Activated gamma-delta T cell treated with anti-CD3 and anti-CD28 coated beads, Interleukin-2, amount 50 U/mL, for 16 hours (primary cell): ENCODE results near the gene GPR132.
"Not testable (repeated sequence)": the region's sequence is repeated elsewhere in the genome, so short reads cannot be mapped to it uniquely, and the experiment has no call there.

Source experiments
- DNase-seq: peaks from one replicate; pipeline ENCODE4 v3.0.0-alpha.2; 2020; ENCODE audit warnings: low read depth

GPR132 gene

DNA sequence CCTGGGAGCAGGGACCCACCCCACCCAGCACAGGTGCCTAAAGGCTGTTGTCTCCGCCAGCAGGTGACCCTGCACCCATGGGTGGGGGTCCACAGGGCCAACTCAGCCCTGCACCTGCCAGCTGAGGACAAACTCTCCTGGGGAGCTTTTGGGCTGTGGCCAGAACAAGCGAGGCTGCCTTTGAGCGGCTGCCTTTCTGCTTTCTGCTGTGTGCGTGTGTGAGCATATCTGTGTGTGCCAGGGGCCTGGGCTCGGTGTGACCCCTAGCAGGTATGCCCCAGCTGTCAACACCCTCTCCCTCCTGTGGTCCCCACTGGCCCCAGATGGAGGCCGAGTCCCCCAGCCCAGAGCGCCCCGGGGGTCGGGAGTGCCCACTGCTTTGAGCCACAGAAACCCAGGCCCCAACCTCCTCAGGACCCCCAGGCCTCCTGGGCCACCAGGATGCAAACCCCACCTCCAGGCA lies 25.9 kb upstream of the GPR132 start:
- DNase-seq, result no peak

DNA sequence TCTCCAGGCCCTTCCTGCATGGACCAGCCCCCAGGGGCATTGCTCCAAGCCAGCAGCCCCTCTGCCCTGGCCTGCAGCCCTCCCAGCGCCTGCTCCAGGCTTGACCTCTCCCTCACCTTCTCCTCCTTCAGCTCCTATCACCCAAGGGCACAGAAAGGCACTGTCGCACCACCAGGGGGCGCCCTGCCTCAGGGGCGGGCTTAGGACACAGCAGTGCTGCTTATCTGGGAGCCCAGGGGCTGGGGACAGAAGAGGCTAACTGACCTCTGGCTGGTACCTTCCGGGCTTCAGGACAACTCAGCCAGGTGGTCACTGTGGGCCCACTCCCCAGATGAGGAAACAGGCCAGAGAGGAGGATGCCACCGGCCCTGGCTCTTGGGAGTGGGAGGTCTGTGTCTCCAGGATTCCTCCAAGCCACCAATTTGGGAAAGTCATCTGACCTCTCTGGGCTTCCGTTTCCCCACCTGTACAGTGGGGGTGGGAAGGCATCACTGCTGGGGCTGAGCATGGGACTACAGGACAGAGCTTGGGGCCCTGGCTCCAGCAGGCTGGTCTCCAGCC lies 25.3 kb upstream of the GPR132 start:
- DNase-seq, result peak; percentile 87

DNA sequence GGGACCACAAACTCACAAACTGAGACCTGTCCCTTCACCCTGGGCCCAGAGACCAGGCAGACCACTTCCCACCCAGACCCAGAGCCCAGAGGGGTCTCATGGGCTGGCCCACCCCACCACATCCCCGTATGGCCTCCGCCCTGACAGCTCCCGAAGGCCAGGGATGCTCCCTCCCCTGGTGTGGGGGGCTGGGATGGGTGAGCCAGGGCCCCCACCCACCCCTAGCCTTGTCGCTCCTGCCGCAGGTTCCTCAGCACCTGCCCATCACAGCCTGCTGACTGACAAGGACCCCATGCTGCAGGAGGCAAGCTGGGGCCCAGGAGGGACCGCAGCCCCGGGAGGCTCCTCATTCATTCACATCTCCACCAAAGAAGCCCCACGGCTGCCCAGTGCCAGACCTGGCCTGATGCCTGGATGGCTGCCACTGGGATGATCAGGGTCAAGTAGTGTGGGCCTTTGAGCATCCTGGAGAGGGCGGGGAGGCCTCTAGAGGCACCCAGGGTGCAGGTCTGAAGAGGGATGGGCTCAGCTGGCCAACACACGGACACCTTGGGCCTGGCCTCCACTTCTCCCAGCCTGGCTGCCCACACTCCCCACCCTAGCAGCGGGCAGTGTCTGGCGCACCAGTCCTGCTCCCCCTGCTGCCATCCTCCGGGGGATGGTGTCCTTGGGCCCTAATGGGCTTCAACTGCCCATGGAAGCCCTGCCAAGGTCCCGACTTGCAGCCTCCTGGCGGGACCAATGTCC lies 24.7 kb upstream of the GPR132 start:
- DNase-seq, result no peak

DNA sequence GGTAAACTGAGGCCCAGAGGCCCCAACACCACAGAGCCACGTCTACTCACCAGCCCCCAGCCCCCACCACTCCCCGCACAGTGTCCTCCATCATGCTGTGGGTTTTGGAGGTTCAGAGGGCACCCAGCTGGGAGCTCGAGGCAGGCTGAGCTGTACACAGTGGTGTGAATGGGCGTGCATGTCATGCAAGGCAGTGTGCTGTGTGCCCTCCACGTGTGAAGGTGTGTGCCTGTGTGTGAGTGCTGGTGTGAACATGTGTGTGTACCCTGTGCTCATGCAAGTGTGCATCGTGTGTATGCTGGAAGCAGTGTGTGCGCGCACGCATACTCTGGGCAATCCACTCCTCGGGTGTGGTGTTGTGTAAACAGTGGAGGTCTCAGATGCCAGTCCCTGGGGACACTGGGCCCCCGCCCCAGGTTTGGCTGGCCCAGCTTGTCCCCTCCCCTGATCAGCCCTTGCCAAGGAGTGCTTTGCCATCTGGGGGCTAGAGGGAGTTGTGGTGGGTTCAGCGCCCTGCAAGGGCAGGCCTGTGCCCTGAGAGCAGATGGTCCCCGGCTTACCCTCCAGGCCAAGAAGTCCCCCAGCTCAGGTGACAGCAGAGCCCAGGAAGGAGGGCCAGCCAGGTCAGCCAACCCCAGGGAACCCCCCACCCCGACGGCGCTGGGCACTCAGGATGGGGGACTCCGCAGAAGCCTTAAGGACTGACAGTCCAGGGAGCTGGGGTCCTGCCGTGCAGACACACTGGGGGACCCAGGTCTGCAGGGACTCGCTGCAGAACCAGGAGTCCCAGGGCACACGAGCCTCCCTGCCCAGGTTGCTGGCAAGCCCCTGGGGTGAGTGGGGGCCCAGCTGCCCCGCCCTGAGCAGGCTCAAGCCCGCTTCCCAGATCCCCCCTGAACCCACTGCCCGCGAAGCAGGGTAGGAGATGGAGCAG lies 23.8 kb upstream of the GPR132 start:
- DNase-seq, result no peak

DNA sequence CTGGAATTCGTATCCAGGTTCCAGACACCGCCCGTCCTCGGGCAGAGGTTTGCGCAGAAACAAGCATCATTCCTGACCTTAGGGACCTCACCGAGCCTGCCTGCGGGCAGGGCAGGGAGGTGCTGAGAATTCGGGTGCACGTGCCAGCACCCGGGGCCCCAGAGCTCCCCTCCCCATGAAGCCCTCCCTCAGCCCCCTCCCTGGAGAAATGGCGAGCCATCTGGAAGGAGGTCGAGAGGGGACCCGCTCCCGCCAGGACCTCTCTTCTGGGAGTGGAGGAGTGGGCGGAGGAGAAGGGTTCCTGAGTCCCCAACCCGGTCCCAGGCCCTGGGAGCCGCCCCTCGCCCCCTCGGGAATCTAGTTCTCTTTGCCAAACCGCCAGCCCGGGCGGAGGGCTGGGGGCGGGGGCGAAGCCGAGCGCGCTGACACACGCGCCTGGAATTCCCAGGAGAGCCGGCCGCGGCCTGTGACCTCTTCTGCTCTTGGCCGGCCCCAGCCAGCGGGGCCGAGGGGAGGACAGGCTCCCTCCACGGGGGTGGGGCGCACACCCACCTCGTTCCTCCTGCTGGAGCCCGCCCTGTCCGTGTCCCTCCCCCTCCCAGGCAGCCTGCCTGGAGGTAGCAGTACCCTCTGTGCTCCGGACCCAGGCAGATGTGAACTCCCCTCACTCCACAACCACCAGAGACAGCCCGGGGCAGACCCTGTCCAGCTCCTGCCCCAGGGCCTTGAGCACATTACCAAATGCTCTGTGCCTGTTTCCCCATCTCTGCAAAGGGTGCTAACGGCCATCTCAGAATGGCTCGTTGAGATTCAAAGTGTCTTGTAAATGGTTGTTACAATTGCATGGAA lies 23.0 kb upstream of the GPR132 start:
- DNase-seq, result no peak

DNA sequence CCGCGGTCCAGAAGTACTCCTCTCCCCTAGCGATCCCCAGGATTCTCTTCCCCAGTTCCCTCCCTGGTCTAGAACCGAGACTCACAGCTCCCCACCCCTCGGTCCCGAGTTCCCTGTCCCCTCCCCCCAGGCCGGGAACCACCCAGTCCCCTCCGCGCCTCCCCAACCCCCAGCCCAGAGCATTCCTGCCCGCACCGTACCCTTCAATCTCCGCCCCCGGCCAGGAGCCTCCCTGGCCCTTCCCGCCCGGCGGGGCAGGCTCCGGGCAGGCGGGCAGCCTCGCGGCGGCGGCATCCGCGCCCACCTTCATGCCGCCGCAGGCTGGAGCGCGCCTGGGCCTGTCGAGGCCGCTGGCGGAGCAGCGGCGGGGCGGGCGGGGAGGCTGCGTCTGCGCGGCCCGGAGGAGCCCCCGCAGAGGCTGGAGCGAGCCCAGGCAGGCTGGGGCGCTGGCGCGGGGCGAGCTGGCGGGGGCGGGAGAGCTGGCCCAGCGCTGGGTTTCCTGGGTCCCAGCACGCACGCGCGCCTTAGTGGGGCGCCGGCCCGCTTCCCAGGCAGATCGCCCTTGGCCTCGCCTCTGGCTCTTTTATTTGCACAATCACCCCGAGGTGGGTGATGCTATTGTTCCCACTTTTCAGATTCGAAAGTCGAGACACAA lies 22.2 kb upstream of the GPR132 start:
- no peak for DNase-seq

DNA sequence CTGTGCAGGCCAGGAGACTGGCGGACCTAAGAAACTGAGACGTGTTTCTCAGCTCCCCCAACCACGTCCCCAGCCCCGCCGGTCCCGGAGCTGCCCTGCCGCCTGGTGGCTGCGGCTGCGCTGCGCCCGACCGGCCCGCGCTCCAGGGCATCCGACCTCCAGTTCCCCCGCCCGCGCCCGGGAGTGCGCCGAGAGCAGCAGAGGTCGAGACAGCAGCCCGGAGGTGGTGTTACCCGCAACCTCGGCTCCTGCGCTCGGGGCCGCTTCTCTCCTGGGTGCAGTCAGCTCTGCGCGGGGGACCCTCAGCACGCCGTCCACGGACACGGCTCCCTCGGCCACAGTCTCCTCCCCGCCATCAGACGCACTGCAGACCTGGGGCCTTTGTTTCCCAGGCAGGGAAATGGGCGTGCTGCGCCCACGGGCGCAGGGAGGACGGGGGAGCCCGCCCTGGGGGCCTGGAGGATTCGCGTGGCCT lies 21.6 kb upstream of the GPR132 start:
- peak; percentile 77 for DNase-seq

DNA sequence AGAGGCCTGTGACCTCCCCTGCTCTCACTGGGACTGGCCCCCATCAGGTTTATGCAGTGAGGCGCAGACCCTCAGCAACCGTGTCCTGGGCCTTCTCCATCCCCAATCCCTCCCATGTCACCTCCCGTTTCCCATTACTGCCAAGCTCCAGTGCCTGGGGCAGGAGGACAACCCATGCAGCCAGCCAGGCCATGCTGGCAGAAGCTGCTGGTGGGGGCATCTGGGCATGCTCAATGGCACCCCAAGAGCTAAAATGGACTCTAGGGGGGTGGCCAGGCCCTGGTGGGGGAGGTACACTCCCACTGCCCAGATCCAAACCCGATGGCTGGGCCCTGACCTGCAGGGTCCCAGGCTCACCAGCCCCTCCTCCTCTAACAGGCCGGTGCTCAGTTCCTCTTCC lies 20.5 kb upstream of the GPR132 start:
- no peak for DNase-seq

DNA sequence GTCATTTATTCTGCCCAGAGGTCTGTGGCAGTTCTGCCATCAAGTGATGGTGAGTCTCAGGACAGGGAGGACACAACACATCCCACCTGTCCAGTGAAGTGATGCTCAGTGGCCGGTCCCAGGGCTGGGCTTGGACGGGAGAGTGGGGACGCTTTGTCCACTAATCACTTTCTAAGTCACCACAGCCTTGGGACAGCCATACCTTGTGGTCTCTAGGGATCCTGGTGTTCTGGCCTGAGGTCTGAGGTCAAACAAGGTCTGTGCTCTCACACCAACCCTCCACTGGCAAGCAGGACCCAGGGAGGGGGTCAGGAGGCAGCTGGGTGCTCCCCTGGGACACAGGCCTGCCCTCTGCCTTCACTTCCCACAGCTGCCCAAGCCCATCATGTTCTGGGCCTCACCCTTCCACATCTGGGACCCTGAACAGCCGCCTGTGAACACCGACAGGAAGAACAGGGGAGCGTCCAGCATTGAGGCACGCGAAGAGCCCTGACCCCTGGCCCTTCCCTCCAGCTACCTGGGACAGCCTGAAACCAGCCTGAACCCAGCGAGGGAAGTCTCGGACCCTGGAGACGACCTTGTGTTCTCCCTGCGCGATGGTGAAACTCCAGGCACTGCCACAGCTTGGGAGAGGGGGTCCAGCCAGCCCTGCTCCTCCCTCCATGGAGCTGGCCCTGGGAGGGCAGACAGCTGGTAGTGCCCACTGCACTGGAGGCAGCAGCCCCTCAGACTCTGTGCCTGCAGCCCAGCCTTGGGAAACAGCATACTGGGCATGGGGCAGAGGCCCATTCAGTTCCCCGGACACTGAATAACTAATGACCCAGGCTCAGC lies 19.7 kb upstream of the GPR132 start:
- DNase-seq, result no peak

DNA sequence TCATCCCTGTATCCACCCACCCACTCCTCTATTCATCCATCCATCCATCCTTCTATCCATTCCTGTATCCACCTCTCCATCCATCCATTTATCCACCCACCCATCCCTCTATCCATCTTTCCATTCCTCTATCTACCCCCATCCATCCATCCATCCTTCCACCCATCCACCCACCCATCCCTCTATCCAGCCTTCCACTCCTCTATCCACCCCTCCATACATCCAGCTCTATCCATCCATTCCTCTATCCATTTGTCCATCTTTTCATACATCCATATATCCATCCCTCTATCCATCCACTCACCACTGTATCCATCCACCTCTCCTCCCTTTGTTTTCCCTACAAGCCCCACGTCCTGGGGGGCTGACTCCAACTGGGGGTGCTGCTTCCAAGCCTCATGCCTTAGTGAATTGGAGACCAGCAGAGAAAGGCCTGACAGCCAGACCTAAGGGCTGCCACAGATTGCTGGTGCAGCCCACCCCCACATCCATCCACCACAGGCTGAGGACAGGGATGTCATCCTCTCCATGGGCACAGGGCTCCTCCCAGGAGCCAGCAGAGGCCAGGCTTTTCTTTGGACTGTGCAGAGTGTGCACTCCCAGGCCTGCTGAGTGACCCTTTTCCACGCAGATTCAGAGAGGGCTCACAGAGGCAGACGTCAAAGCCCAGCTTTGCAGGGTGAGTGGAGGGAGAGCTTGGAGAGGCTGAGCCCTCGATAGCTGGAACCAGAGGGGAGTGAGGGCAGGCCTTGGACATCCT lies 18.9 kb upstream of the GPR132 start:
- no peak for DNase-seq

DNA sequence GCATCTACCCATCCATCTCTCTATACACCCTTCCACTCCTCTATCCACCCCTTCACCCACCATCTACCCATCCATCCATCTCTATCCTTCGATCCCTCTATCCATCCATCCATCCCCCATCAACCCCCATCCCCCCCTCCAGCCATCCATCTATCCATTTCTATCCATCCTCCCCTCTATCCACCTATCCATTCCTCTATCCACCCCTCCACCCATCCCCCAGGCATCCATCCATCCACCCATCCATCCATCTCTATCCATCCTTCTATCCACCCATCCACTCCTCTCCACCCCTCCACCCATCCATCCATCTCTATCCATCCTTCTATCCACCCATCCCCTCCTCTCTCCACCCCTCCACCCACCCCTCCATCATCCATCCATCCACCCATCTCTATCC lies 17.5 kb upstream of the GPR132 start:
- DNase-seq, result no peak

DNA sequence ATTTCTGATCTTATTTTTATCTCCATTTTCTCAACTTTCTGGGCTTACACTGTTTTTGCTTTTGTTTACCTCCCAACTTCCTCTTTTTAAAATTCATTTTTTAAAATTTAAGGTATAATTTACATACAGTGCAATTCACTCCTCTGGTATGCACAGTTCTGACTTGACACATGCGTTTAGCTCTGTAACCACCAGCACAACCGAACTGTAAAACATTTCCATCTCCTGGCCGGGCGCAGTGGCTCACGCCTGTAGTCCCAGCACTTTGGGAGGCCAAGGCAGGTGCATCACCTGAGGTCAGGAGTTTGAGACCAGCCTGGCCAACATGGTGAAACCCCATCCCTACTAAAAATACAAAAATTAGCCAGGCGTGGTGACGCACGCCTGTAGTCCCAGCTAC lies 16.2 kb upstream of the GPR132 start:
- not testable (repeated sequence) for DNase-seq

DNA sequence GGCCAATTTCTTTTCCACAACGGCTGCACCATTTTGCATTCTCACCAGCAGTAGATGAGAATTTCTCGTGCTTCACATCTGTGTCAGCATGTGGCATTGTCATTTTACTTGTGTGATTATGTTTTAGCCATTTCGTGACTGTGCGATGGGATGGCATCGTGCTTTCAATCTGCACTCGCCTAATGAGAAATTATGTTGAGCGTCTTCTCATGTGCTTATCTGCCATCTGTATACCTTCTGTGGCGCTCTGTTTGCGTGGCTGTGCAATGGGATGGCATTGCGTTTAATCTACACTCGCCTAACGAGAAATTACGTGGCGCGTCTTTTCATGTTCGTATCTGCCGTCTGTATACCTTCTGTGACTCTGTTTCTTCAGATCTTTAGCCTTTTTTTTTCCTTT lies 14.9 kb upstream of the GPR132 start:
- DNase-seq, result no peak

DNA sequence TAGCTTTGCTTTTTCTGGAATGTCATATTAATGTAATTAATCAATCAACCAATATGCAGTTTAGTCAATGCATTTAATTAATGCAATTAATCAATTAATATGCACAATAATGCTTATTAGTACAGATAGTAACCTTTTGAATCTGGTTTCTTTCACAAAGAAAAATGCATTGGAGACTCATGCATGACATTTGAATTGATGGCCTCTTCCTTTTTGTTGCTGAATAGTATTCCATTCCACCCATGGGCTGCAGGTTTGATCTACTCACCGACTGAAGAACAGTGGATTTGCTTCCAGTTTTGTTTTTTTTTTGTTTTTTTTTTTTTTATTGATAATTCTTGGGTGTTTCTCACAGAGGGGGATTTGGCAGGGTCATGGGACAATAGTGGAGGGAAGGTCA lies 13.1 kb upstream of the GPR132 start:
- no peak for DNase-seq

DNA sequence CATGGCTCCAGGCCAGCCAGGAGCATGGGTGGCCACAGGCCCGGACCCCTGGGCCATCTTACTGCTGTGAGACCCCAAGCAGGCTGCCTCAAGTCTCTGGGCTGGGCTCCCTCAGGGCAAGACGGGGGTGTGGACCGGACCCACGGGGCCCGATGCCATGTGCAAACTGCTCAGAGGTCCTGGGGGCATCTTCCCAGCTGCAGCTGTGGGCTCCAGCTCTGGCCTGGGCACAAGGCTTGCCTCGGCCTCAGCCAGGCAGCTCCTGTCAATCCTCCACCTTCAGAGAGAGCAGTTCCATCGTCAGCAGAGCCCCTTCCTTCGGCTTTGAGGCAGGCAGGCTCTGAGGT lies 12.4 kb upstream of the GPR132 start:
- no peak for DNase-seq

DNA sequence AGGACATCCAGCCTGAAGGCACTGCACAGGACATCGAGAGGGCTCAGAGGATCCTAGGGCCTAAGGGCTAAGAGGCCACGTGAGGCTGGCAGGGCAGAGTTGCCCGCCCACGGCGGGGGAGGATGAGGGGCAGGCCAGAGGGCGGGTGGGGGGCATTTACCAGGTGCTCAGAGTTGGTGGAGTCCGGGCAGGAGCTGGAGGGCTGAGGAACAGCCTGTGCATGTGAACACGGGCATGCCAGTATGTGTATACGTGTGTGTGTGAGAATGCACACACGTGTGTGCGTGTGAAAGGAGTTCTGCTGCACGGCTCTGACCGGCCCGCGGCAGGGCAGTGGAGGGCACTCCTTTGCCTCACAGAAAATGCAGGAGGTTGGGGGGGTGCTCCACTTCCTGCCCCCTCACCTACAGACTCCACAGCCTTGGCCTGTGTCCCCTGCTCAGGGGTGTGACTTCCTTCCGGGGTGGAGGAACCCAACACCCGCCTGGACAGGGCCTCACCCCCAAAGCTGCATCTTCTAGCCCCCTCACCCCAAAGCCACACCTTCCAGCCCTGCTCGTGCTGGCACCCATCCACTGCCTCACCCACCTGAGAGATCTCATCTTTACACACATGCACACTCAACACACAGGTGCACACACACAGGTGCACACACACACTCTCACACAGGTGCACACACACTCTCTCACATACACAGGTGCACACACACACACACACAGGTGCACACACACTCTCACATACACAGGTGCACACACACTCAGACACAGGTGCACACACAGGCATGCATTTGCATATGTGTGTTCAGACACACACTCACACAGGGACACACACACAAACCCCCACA lies 11.8 kb upstream of the GPR132 start:
- DNase-seq, result no peak

DNA sequence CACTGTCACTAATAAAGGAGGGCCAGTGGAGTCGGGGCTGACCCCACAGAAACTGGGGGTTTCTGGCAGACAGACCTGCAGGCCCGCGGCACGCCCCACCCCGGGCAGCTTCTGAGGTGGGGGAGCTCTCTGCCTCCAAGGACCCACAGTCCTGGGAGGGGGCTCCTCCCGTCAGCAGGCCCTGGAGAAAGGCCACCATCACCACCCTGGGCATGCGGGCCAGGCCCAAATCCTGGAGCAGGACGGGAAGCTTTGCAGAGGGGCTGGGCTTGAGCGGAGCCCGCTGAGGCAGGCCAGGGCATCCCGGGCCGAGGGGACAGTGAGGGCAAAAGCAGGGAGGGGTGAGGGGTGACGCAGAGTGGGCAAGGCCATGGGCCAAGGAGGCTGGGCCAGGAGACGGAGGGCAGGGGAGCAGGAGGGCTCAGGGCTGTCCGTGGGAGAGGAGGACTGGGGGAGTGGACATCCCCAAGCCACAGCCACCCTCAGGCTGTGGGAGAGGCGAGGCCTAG lies 11.1 kb upstream of the GPR132 start:
- DNase-seq, result no peak
